ENCODE data around the gene MAD1L1.
"Not testable (repeated sequence)": the region's sequence is repeated elsewhere in the genome, so short reads cannot be mapped to it uniquely, and the experiment has no call there.

Gene MAD1L1

DNA sequence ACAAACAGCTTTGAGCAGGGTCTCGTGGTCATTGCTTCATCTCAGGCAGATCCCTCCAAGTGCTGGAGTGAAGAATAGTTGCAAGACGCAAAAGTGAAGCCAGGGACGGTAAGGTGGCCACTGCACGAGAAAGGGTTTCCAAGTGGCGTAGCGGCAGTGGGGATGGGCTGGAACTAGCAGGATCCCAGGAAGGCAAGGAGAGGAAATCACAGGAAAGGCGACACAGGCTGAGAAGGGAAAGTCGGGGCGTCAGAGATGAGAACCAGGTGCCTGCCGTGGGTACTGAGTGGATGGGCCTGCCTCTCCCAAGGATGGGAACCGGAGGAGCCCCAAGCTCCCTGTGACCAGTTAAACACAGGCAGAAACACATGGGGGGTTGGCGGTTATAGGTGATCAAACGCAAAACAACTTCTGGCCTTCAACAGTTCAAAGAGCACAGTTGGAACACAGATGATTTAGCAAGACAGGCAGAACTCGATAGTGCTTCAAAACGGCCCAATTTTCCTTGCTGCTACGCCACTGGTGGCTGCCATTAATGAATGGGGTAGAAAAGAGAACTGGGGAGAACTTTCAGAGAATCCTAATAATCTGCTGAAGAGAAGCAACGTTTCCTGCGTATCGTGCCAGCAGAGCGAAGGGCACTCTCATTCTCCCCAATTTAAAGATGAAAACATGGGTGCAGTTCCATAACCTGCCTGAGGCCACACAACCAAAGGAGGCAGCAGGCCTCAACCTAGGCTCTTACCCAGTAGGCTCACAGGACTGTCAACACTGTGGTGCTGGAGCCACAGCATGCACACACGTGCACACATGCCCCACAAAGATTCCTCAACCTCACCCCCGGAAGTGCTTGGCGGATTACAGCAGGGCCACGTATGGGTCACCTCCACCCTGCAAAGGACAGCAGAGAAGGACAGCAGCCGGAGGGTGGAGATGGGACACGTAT, 61.9 kb downstream of the MAD1L1 start:
- DNase-seq = no peak

DNA sequence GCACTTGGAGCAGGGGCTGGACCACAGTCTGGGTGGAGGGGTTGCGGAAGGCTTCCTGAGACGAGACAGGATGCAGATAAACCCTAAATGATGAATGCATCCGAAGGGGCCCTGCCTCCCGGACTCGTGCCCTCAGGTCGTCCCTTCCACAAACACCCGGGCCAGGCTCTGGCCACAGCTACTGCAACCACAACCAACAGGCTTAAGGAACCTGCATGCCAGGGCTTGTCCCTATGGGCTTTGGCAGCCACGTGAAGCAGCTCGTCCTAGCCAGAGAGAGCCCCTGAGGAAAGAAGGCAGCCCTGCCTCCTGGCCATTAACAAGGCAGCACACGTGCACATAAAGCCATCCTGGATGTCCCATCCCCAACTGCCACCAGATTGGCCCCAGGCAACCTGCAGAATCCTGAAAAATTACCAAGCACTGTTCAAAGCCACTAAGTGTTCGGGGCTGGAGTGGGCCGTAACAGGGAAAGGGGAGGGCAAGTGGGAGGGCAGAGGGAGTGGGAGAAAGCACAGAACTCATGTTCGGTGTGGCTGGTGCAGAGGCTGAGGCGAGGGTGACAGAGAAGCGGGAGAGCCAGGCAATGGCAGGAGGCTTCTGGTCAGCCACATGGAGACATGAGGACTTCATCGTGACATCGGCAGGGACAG, 62.7 kb downstream of the MAD1L1 start:
- DNase-seq = no peak

DNA sequence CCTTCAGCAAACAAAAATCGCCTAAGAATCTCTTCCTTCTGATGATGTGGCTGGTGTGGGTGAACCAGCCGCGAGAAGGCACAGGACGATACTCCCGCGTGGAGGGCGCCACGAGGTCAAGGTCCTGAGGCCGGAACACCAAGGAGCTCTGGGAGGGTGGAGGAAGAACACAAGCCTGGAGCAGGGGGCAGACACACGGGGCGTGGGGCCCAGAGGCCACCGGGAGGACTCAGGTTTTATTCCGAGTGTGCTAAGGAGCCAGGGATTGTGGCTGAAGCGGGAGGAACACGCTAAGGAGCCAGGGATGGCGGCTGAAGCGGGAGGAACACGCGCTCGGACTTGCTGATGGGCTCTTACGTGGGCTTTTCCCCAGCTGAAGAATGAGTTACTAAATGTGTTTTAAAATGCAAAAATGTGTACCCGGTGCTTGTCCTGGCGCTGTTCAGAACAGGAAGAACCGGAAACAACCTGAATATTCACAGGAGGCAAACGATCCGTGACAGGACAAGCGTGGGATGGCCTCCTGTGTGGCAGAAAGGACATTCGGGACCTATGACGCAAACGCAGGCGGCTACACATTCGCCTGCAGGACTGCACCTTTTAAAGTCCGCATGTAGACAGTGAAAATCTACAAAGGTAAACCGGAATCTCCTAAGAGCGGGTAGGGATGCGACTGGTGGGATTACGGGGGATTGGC, 64.0 kb downstream of the MAD1L1 start:
- DNase-seq = no peak

GRCh38 chr7:2166625-2167280, 66.0 kb downstream of the MAD1L1 start:
- no peak for DNase-seq

GRCh38 chr7:2165610-2166594, 66.8 kb downstream of the MAD1L1 start:
- DNase-seq = no peak

- DNase-seq = no peak
These were observed 67.5 kb downstream of the MAD1L1 start for GRCh38 chr7:2165239-2165609.

DNA sequence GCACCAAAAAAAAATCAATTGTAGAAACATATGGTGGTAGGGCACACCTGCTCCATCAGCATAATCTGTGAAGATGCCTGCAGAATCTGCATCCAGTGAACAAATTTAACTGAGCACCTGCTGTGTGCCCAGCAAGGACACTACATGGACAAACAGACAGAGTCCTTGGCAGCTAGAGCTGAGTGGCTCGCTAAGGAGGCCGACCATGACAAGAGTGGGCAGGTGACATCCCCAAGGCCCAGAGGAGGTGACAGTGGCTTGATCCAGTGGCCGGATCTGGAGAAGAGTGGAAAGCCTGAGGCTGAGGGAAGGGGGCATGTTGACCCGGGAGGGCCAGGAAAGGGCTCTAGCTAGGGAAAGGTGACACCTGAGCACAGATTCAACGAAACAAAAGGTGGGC, 68.1 kb downstream of the MAD1L1 start:
- DNase-seq = no peak

- no peak for DNase-seq
These were observed 68.9 kb downstream of the MAD1L1 start for GRCh38 chr7:2163600-2164555.

DNA sequence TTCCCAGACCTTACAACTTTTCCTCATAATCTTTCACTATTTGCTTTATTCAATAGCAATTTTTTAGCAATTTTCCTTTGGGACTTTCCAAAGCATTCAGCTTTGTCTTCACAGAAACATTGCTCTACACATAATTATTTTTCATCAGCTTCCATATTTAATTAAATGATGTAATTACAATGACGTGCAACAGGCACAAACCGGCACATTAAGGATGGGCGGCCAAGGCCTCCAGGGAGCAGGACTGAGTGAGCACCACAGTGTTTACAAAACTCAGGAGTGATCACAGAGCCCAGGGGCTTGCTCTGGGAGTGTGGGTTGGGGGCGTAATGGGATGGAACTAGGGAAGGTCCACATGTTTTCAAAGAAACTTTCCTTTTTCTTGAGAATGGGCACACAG, 69.8 kb downstream of the MAD1L1 start:
- no peak for DNase-seq

GRCh38 chr7:2162004-2162902, 70.5 kb downstream of the MAD1L1 start:
- not testable (repeated sequence) for DNase-seq

DNA sequence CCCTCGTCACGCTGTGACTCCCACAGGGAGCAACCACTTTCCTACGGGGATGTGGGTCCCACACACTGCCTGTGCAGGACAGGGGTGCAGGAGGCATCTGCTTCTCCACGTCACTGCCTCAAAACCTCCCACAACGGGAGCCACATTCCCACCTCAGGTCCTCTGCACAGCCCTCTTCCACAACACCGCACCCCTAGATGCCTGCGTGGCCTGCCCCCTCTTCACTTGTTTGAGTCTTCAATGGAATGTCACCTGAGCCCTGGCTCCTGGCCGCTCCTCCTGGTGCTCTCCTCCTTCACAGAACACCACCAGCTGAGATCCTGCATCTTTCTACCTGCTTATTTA, 73.6 kb downstream of the MAD1L1 start:
- no peak for DNase-seq

- no peak for DNase-seq
These were observed 74.2 kb downstream of the MAD1L1 start for GRCh38 chr7:2158331-2159175.

DNA sequence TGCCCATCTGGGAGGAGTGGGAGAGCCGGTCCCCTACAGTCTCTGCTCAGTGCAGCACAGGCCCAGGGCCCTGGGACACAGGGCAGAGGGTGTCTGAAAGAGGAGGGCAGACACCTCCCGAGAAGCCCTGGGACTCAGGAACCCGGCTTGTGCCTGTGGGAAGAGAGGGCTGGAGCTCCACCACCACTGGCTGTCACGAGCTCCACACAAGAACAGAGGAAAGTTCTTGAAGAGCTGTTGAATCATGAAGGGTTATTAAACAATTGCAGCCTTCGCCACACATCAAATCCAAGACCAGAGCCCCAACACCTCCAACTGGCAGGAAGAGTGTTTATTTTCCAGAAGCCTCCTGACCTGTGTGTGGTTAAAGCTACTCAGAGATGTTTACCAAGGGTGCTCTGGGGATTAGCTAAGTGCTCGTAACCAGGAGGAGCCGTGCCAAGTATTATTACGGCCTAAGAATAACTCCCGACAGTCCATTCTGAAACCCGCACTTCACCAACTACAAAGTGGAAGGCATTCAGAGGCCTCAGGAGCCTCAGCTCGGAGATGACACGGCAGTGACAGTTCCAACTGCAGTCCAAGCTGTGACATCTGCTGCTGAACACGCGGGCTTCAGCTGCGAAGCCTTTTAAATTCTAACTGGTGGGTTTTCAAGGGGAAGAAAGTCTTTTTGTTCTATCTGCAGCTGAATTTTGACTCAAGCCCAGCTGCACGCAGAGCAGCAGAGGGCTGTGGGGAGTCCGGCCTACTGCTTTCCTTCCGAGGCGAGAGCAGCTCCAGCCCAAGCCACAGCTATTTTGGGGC, 75.1 kb downstream of the MAD1L1 start:
- peak; percentile 95 for DNase-seq

- no peak for DNase-seq
These were observed 75.8 kb downstream of the MAD1L1 start for GRCh38 chr7:2156756-2157472.

DNA sequence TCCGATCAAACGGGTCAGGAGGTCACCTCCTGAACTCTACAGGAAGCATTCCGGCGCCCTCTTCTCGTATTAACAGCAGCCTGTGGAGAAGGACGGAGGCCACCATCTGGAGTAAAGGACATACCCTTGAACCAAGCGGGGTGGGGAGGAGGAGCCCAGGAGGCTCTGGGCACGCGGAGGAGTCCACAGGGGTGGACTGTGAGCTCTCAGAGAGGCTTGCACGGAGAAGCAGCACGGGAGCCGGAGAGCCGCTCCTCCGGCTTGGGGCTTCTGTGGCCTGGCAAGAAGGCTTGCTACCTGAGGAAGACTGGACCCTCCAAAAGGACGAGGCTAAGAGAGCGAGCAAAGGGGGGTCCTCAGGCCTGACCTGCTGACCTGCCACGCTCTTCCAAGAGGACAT, 77.9 kb downstream of the MAD1L1 start:
- DNase-seq = no peak

- no peak for DNase-seq
These were observed 78.6 kb downstream of the MAD1L1 start for GRCh38 chr7:2154121-2154520.

DNA sequence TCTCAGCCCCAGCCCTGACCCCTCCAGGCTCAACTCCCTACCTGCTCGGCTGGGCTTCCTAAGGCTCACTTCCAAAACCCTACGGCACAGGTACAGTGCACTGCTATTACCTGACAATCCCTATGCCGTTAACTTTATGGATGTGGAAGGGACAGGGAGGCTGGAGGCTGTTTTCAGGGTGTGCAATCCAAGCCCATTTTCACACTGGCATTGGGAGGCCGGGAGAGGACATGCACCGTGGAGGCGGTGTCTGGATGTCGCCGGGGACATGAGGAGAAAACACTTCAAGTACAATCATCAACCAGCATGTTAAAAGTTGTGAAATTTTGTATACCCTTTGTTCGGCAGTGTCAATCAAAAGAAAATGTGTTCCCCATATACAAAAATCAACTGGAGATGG, 80.1 kb downstream of the MAD1L1 start:
- no peak for DNase-seq
